ENCODE measurements around the gene SUN1. TPM values are rescaled to one million over a fixed set of nuclear protein-coding genes. Genes with fewer than 3 reads are reported as not detected.
A peak's percentile ranks its signal among the peaks of the same experiment; 100 is the strongest.
"Not testable (repeated sequence)": the region's sequence is repeated elsewhere in the genome, so short reads cannot be mapped to it uniquely, and the experiment has no call there.

Gene SUN1
- total RNA-seq, 4 donors from 2014 or later, result 225 to 475 (median 263) TPM

DNA sequence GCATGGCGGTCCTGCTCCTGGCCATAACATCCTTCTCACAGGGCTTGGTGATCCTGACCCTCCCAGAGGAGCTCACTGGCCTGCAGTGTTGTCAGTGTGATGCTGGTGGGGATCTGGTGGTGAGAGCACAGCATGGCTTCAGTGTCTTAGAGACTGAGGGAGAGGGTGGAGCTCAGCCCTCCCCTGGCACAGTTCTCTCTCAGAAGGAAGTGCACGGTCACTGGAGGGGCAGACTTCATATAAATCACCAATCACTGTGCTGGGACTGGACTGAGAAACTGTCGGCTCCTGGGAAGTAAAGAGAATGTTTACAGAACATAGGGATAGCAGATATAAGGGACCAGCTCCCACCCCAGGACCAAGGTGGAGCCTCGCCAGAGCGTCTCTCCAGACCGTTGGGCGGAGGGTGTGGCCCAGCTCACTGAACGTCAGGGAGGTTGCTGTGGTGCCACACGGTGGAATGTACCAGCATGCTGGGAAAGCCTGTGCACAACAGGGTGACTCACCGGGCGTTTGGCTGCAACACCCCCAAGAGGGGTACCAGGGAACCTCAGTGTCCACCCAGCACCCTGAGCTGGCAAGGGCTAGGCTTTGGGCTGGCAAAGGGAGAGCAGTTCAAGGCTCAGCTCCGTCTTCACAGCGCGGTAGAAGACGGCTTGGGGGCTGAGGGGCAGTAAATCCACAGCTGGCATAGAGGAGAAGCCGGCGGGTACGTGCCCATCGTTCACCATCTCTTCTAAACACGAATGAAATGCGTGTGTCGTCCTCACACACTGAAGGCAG, 35.3 kb downstream of the SUN1 start:
- no peak for TF ChIP-seq POLR2A (IDR thresholded peaks at IDR 0.05)
- TF ChIP-seq POLR2AphosphoS5 (IDR thresholded peaks at IDR 0.05), result no peak
- TF ChIP-seq, protein P1, sequence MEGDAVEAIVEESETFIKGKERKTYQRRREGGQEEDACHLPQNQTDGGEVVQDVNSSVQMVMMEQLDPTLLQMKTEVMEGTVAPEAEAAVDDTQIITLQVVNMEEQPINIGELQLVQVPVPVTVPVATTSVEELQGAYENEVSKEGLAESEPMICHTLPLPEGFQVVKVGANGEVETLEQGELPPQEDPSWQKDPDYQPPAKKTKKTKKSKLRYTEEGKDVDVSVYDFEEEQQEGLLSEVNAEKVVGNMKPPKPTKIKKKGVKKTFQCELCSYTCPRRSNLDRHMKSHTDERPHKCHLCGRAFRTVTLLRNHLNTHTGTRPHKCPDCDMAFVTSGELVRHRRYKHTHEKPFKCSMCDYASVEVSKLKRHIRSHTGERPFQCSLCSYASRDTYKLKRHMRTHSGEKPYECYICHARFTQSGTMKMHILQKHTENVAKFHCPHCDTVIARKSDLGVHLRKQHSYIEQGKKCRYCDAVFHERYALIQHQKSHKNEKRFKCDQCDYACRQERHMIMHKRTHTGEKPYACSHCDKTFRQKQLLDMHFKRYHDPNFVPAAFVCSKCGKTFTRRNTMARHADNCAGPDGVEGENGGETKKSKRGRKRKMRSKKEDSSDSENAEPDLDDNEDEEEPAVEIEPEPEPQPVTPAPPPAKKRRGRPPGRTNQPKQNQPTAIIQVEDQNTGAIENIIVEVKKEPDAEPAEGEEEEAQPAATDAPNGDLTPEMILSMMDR (IDR thresholded peaks at IDR 0.05), result peak in 1 of 2 donors; percentile 10
- peak; percentile 80 for TF ChIP-seq EP300 (IDR thresholded peaks at IDR 0.05)
- no peak overlapping the region for H3K4me3 ChIP-seq
- H3K4me1 ChIP-seq, result peaks cover 25% of the 10 kb centered on the region
- H3K9me3 ChIP-seq, result no peaks in the 10 kb centered on the region
- 38% methylated on average over 20 of the region's 22 CpGs for WGBS
- H3K27ac ChIP-seq, result peak overlapping the region; percentile 84
- peaks cover 84% of the 10 kb centered on the region for H3K36me3 ChIP-seq
- peak in 1 of 2 donors; percentile 82 for DNase-seq (ENCODE audit: low spot score in 2 of 2)
- H3K27me3 ChIP-seq, result no peaks in the 10 kb centered on the region

DNA sequence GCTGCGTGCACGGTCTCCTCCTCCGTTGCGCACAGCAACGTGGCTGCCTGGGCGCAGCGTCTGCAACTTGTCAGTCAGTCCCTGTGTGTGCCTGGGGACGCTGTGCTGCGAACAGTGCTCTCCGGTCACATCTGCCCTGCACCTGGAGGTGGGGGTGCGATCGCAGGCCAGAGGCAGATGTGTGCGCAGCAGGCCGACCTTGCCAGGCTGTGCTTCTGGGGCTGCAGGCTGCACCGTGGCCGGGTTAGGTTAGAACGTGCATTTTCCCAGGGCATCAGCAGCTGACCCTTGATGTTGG, 35.9 kb downstream of the SUN1 start:
- H3K9me3 ChIP-seq, result no peaks in the 10 kb centered on the region
- peaks cover 82% of the 10 kb centered on the region for H3K36me3 ChIP-seq
- WGBS, result 72% methylated on average over 14 of the region's 17 CpGs
- peak overlapping the region; percentile 84 for H3K27ac ChIP-seq
- H3K27me3 ChIP-seq, result no peaks in the 10 kb centered on the region
- DNase-seq (ENCODE audit: low spot score in 2 of 2), result no peak
- no peak overlapping the region for H3K4me3 ChIP-seq
- TF ChIP-seq EP300 (IDR thresholded peaks at IDR 0.05) (no peak), POLR2AphosphoS5 (IDR thresholded peaks at IDR 0.05) (no peak), POLR2A (IDR thresholded peaks at IDR 0.05) (no peak)
- TF ChIP-seq, protein P1 (IDR thresholded peaks at IDR 0.05), result no peak
- H3K4me1 ChIP-seq, result peaks cover 27% of the 10 kb centered on the region

DNA sequence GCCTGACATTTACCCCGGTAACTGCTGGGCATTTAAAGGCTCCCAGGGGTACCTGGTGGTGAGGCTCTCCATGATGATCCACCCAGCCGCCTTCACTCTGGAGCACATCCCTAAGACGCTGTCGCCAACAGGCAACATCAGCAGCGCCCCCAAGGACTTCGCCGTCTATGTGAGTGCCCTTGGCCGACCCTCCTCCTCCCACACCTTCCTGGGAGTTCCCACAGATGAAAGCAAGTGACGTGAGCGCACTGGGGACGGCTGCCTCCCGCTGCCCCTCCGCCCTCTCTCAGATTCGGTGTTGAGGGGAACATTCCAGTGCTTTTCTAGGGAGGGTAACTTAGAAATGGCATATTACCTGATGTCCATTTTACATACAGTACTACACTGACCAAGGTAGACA, 37.1 kb downstream of the SUN1 start:
- peaks cover 40% of the 10 kb centered on the region for H3K4me1 ChIP-seq
- H3K4me3 ChIP-seq, result no peak overlapping the region
- no peak for DNase-seq (ENCODE audit: low spot score in 2 of 2)
- peaks cover 72% of the 10 kb centered on the region for H3K36me3 ChIP-seq
- no peaks in the 10 kb centered on the region for H3K27me3 ChIP-seq
- TF ChIP-seq EP300 (IDR thresholded peaks at IDR 0.05) (no peak), POLR2AphosphoS5 (IDR thresholded peaks at IDR 0.05) (no peak), POLR2A (IDR thresholded peaks at IDR 0.05) (no peak)
- TF ChIP-seq, protein P1 (IDR thresholded peaks at IDR 0.05), result no peak
- 84% methylated on average over 14 of the region's 14 CpGs for WGBS
- H3K27ac ChIP-seq, result no peak overlapping the region
- H3K9me3 ChIP-seq, result no peaks in the 10 kb centered on the region

DNA sequence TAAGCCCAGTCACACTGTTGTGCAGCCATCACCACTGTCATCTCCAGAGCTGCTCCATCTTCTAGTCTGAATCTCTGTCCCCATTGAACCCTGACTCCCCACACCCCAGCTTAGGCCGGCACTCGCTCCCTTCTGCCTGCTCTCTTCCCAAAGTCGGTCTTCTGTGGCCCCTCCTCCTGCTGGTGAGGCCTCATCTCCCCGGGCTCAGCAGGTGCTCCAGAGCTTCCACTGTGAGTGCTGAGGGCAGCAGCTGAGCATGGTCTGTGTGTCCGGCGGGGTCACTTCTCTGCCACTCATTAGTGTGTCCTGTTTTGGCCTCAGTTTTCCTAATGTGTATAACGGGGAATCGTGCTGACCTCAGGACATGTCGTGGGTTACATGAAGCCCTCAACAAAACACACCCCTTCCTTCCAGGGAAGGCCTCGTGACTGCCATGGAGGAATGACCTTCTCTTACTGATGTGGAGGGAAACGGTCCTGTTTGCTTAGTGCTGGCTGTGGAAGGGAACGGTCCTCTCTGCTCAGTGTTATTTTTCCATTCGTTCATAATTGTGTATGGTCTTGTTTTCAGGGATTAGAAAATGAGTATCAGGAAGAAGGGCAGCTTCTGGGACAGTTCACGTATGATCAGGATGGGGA, 39.7 kb downstream of the SUN1 start:
- peaks cover 48% of the 10 kb centered on the region for H3K4me1 ChIP-seq
- no peak for TF ChIP-seq EP300 (IDR thresholded peaks at IDR 0.05)
- no peak for TF ChIP-seq POLR2A (IDR thresholded peaks at IDR 0.05)
- TF ChIP-seq, protein P1 (IDR thresholded peaks at IDR 0.05), result no peak
- TF ChIP-seq POLR2AphosphoS5 (IDR thresholded peaks at IDR 0.05), result no peak
- no peaks in the 10 kb centered on the region for H3K27me3 ChIP-seq
- WGBS, result 86% methylated on average over 14 of the region's 14 CpGs
- DNase-seq (ENCODE audit: low spot score in 2 of 2), result peak in 1 of 2 donors; percentile 59
- H3K27ac ChIP-seq, result no peak overlapping the region
- peaks cover 46% of the 10 kb centered on the region for H3K36me3 ChIP-seq
- no peaks in the 10 kb centered on the region for H3K9me3 ChIP-seq
- H3K4me3 ChIP-seq, result no peak overlapping the region

DNA sequence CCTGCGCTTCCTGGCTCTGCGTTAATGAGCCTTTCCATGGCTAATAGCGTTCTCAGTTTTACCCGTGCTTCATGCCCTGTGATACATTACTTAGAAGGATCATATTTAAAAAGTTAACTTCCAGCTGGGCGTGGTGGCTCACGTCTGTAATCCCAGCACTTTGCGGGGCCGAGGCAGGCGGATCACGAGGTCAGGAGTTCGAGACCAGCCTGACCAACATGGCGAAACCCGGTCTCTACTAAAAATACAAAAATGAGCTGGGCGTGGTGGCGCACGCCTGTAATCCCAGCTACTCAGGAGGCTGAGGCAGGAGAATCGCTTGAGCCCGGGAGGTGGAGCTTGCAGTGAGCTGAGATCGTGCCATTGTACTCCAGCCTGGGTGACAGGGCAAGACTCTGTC, 40.4 kb downstream of the SUN1 start:
- Histone ChIP-seq H3K36me3 (peaks cover 42% of the 10 kb centered on the region), H3K4me1 (peaks cover 45% of the 10 kb centered on the region), H3K27ac (peak overlapping the region; percentile 16)
- 89% methylated on average over 19 of the region's 19 CpGs for WGBS
- H3K9me3 ChIP-seq; H3K27me3 ChIP-seq; H3K4me3 ChIP-seq; DNase-seq (ENCODE audit: low spot score in 2 of 2): not testable (repeated sequence)

Measured in suprapubic skin (tissue), 4 donors.